Prostate gland (tissue), 2 donors: Measurements from ENCODE around the gene POGLUT2.

Experiments used
- POLR2AphosphoS5 ChIP-seq: sonication (generic); formaldehyde crosslinking; IDR thresholded peaks from one replicate; pipeline ENCODE4 v1.6.1; 2017; ENCODE audit warnings: antibody characterized with exemption
- TF ChIP-seq, protein P1 (sequence below), 4 experiments: fragments of 200-600 bp in 2 of 4; fragments of 450-650 bp in 2 of 4; sonication (generic) in 2 of 4; IDR thresholded peaks; 1 replicate in 3 of 4; 2 replicates in 1 of 4; pipeline ENCODE4 v1.5.1; 2016 to 2019; ENCODE audit warnings: antibody characterized with exemption in 4 of 4, mild to moderate bottlenecking in 2 of 4, moderate library complexity in 2 of 4

GRCh38 chr13:102812611-102813287 lies 14.0 kb upstream of the POGLUT2 start:
- TF ChIP-seq POLR2AphosphoS5: no peak
- TF ChIP-seq, protein P1, sequence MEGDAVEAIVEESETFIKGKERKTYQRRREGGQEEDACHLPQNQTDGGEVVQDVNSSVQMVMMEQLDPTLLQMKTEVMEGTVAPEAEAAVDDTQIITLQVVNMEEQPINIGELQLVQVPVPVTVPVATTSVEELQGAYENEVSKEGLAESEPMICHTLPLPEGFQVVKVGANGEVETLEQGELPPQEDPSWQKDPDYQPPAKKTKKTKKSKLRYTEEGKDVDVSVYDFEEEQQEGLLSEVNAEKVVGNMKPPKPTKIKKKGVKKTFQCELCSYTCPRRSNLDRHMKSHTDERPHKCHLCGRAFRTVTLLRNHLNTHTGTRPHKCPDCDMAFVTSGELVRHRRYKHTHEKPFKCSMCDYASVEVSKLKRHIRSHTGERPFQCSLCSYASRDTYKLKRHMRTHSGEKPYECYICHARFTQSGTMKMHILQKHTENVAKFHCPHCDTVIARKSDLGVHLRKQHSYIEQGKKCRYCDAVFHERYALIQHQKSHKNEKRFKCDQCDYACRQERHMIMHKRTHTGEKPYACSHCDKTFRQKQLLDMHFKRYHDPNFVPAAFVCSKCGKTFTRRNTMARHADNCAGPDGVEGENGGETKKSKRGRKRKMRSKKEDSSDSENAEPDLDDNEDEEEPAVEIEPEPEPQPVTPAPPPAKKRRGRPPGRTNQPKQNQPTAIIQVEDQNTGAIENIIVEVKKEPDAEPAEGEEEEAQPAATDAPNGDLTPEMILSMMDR (IDR thresholded peaks at IDR 0.05): no peak
